HFFc6 (cell line): Measurements from ENCODE around the gene SNRPD2. TPM values are rescaled to one million over a fixed set of nuclear protein-coding genes. Genes with fewer than 3 reads are reported as not detected.

Source experiments
- DNase-seq: peaks from one replicate; pipeline ENCODE4 v3.0.0-alpha.2; 2018
- H3K27ac Mint-ChIP-seq: 2 replicates; pipeline ENCODE4 v1.8.0; 2020; ENCODE audit warnings: mild to moderate bottlenecking, mixed read lengths
- H3K27me3 Mint-ChIP-seq: 2 replicates; pipeline ENCODE4 v1.8.0; 2021; ENCODE audit warnings: mild to moderate bottlenecking, moderate library complexity, mixed read lengths; ENCODE audit not compliant: insufficient read depth
- H3K36me3 Mint-ChIP-seq: 2 replicates; pipeline ENCODE4 v1.8.0; 2021; ENCODE audit warnings: low read depth, mixed read lengths
- H3K4me1 Mint-ChIP-seq: 2 replicates; pipeline ENCODE4 v1.8.0; 2020; ENCODE audit warnings: low read depth, mixed read lengths
- H3K4me3 Mint-ChIP-seq: 2 replicates; pipeline ENCODE4 v1.8.0; 2020; ENCODE audit warnings: mild to moderate bottlenecking, moderate library complexity, mixed read lengths
- H3K9me3 Mint-ChIP-seq: 2 replicates; pipeline ENCODE4 v1.8.0; 2020; ENCODE audit warnings: mild to moderate bottlenecking, mixed read lengths
- CTCF ChIP-seq: fragments of 200-600 bp; sonication (generic); IDR thresholded peaks from 2 replicates; pipeline ENCODE4 v1.5.0; 2021; ENCODE audit warnings: antibody characterized with exemption, mild to moderate bottlenecking
- total RNA-seq, 6 experiments: library from RNA; stranded (reverse); fragmentation: NEBNext Ultra II Directional; extraction: Animal tissue kit (Norgen Biotek cat#: 25700); gene quantifications; 2 replicates in 1 of 6; 3 replicates in 5 of 6; pipeline ENCODE4 v1.2.3, GENCODE V29; 2021

The SNRPD2 gene
- total RNA-seq, 6 experiments from 2014 or later: 470 to 573 (median 517) TPM

DNA sequence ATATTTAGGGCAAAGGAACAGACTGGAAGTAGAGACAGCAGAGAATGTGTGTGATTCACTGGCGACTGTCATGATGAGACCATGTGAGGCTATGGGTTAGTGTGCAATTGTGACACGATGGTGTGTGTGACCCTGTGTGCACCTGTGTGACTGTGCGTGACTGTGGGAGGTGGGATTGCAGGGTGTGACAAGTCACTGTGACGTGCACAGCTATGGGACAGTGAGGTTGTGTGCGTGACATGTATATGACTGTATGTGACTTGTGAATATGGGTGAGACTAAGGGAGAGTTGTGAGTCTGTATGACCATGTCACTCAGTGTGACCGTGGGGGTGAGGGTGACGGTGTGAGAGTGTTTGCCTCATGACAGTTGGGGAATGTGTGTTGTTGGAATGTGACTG is 27.2 kb downstream of the SNRPD2 start:
- Mint-ChIP-seq H3K27me3 (peaks cover 18% of the 10 kb centered on the region), H3K4me1 (peaks cover 32% of the 10 kb centered on the region), H3K36me3 (no peaks in the 10 kb centered on the region), H3K27ac (no peak overlapping the region), H3K4me3 (no peak overlapping the region), H3K9me3 (no peaks in the 10 kb centered on the region)
- no peak for DNase-seq
- no peak for TF ChIP-seq CTCF

GRCh38 chr19:45663800-45664199 is 28.0 kb downstream of the SNRPD2 start:
- DNase-seq: no peak
- TF ChIP-seq CTCF: no peak
- H3K9me3 Mint-ChIP-seq: no peaks in the 10 kb centered on the region
- H3K27me3 Mint-ChIP-seq: peaks cover 23% of the 10 kb centered on the region
- no peak overlapping the region for H3K27ac Mint-ChIP-seq
- peaks cover 25% of the 10 kb centered on the region for H3K4me1 Mint-ChIP-seq
- no peaks in the 10 kb centered on the region for H3K36me3 Mint-ChIP-seq
- H3K4me3 Mint-ChIP-seq: no peak overlapping the region

- Mint-ChIP-seq H3K4me3 (no peak overlapping the region), H3K4me1 (peaks cover 9% of the 10 kb centered on the region; the same call in 1 of the 2 replicates), H3K36me3 (no peaks in the 10 kb centered on the region), H3K27me3 (peaks cover 27% of the 10 kb centered on the region), H3K9me3 (no peaks in the 10 kb centered on the region), H3K27ac (no peak overlapping the region)
- DNase-seq: no peak
- TF ChIP-seq CTCF: no peak
Observed at GRCh38 chr19:45660636-45661035, 31.1 kb downstream of the SNRPD2 start.

DNA sequence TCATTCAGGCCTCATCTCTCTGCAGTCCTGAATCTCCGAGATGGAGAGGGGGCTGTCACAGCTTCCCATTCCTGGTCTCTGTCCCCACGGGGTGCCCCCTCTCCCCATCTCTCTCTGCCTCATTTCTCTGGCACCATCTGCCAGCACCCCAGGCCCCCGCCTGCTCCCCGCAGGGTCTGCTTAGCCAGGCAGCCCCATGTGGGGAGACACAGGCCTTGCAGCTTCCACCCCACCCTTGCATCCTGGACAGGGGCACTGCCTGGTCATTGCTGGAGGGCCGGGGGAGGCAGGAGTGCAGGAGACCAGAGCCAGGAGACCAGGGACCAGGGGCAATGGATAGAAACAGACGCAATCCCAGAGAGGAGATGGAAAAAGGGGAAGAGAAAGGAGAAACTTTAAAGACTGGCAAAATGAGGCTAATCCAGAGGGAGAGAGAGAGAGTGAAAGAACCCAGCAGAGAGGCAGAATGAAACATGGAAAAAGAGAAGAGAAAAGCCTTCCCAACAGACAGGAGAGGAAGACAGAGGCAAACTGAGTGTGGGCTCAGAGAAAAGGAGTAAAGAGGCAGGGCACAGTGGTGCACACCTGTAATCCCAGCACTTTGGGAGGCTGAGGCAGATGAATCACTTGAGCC is 32.5 kb downstream of the SNRPD2 start:
- TF ChIP-seq CTCF: no peak
- H3K27me3 Mint-ChIP-seq: peaks cover 22% of the 10 kb centered on the region
- H3K4me3 Mint-ChIP-seq: no peak overlapping the region
- H3K4me1 Mint-ChIP-seq: peaks cover under 1% of the 10 kb centered on the region; the same call in 1 of the 2 replicates
- H3K27ac Mint-ChIP-seq: no peak overlapping the region
- no peak for DNase-seq
- no peaks in the 10 kb centered on the region for H3K36me3 Mint-ChIP-seq
- H3K9me3 Mint-ChIP-seq: no peaks in the 10 kb centered on the region

DNA sequence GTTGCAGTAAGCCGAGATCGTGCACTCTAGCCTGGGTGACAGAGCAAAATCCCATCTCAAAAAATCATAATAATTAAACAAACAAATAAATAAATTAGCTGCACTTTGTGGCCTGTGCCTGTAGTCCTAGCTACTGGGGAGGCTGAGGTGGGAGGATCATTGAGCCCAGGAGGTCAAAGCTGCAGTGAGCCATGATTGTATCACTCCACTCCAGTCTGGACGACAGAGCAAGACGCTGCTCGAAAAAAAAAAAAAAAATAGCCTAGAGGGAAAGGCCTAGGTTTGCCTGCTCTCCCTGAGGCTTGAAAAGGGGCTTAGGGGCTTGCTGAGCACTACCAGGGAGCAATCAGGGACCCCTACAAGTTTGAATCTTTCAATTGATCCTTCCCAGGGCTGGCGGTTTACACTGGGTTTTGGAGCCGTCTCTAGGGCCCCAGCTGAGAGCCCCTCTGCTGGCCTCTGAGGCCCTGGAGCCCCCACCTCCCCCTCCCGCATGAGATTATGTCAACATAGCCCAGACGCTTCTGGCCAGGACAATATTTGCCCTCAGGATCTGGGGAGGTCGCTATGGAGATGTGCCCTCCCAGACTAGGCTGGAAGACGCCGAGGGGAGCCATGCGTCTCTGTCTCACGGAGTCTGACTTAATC is 34.1 kb downstream of the SNRPD2 start:
- Mint-ChIP-seq H3K9me3 (no peaks in the 10 kb centered on the region), H3K4me1 (no peaks in the 10 kb centered on the region), H3K4me3 (no peak overlapping the region), H3K36me3 (no peaks in the 10 kb centered on the region), H3K27ac (no peak overlapping the region), H3K27me3 (peaks cover 22% of the 10 kb centered on the region)
- no peak for TF ChIP-seq CTCF
- no peak for DNase-seq
